ENCODE data around the gene NKX2-2. TPM values are rescaled to one million over a fixed set of nuclear protein-coding genes. Genes with fewer than 3 reads are reported as not detected.

NKX2-2 gene
- total RNA-seq, 1 experiment from 2014 or later: 85.1 TPM

GRCh38 chr20:21521596-21522480 lies 8.0 kb upstream of the NKX2-2 start:
- CTCF ChIA-PET: interaction anchor here (0.6 to 1.2 kb wide), 3 partner anchors 94 to 683 kb away, joined by 4 to 6 read pairs (median 4); no protein-coding TSS in a partner anchor
- POLR2A ChIA-PET (ENCODE audit: low non-redundant PET): no interaction called here
- BruUV-seq (replicated peaks): no TSS peak

DNA sequence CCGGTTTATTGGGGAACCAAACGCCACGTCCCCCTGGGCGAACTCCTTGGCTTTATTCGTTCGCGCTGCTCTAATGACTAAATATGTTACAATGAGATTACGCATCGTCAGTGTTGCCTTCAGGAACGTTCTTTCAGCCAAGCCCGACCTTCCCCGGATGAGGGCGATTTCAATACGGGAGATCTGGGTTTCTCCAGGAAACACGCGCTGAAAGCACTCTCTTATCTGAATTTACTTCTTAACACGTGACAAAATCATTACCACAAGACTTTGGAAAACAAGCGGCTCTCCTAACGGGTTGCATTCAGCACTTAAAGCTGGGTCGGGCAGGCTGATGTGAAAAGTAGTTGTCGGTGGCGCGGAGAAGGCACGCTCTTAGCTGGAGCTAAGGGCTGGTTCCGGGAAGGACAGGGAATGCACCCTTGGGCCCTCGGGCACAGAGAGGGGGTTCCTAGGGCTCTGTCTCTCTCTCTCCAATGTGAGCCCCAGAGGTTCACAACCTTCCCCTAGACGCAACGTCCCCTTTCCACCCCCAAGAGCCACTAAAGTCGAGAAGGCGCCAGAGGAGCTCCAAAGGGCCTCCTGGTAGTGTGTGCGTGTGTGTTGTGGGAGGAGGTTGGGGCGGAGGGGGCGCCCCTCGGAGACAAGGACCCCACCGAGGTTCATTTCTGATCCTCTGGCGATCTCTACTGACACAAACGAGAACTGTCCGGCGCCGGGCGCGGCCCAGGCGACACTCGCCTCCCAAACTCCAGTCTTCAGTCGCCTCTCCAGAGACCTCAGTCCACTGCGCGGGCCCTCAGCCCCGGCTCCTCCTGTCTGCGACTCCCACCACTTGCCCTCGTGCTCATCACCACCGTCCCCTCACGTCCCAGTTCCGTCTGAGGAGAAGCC lies 7.1 kb upstream of the NKX2-2 start:
- peak; percentile 79 for DNase-seq (ENCODE audit: low spot score)
- H3K9me3 ChIP-seq (ENCODE audit: low read depth, low read length, poor library complexity, severe bottlenecking): no peaks in the 10 kb centered on the region
- H3K27ac ChIP-seq (ENCODE audit: low read depth, low read length, poor library complexity, severe bottlenecking): peak overlapping the region; percentile 94
- CTCF ChIA-PET: interaction anchor here (0.6 to 1.2 kb wide), 6 partner anchors 9 to 684 kb away, joined by 3 to 6 read pairs (median 4); no protein-coding TSS in a partner anchor
- TF ChIP-seq EZH2 (IDR thresholded peaks at IDR 0.05; ENCODE audit: borderline replicate concordance, low read depth, low read length, poor library complexity, severe bottlenecking): no peak
- TF ChIP-seq CTCF (conservative IDR thresholded peaks at IDR 0.05; ENCODE audit: low read depth, low read length): peak; percentile 56
- TSS peak; percentile 58 for BruUV-seq (replicated peaks)
- H3K36me3 ChIP-seq (ENCODE audit: insufficient read depth, low read length, poor library complexity, severe bottlenecking): peaks cover 24% of the 10 kb centered on the region
- intact Hi-C loops (cut with micrococcal nuclease; ENCODE audit: unreplicated experiment): no loop called here
- POLR2A ChIA-PET (ENCODE audit: low non-redundant PET): interaction anchor here (0.6 kb wide), 1 partner anchor 1369 kb away, joined by 3 read pairs; no protein-coding TSS in a partner anchor
- H3K27me3 ChIP-seq (replicated peaks; ENCODE audit: insufficient read depth, low read depth, low read length, poor library complexity): peaks cover 10% of the 10 kb centered on the region
- peak overlapping the region; percentile 84 for H3K4me3 ChIP-seq (ENCODE audit: low read depth, low read length, poor library complexity, severe bottlenecking)
- H3K4me1 ChIP-seq (ENCODE audit: insufficient read depth, low read length, poor library complexity, severe bottlenecking): peaks cover 15% of the 10 kb centered on the region

More at GRCh38 chr20:21521596-21522480, 8.0 kb upstream of the NKX2-2 start:
- H3K4me3 ChIP-seq (ENCODE audit: low read depth, low read length, poor library complexity, severe bottlenecking): peak overlapping the region; percentile 84
- TF ChIP-seq CTCF (conservative IDR thresholded peaks at IDR 0.05; ENCODE audit: low read depth, low read length): 0 out of 2 replicates have a peak, but pooled peaks have one; percentile 6
- TF ChIP-seq EZH2 (IDR thresholded peaks at IDR 0.05; ENCODE audit: borderline replicate concordance, low read depth, low read length, poor library complexity, severe bottlenecking): no peak
- H3K27ac ChIP-seq (ENCODE audit: low read depth, low read length, poor library complexity, severe bottlenecking): peak overlapping the region; percentile 94
- DNase-seq (ENCODE audit: low spot score): peak; percentile 66
- H3K36me3 ChIP-seq (ENCODE audit: insufficient read depth, low read length, poor library complexity, severe bottlenecking): peaks cover 19% of the 10 kb centered on the region
- intact Hi-C loops (cut with micrococcal nuclease; ENCODE audit: unreplicated experiment): loop anchor here (2.0 kb wide), 1 partner anchor 55 kb away; no protein-coding TSS in a partner anchor
- peaks cover 15% of the 10 kb centered on the region for H3K4me1 ChIP-seq (ENCODE audit: insufficient read depth, low read length, poor library complexity, severe bottlenecking)
- H3K27me3 ChIP-seq (replicated peaks; ENCODE audit: insufficient read depth, low read depth, low read length, poor library complexity): peaks cover 10% of the 10 kb centered on the region
- H3K9me3 ChIP-seq (ENCODE audit: low read depth, low read length, poor library complexity, severe bottlenecking): no peaks in the 10 kb centered on the region

DNA sequence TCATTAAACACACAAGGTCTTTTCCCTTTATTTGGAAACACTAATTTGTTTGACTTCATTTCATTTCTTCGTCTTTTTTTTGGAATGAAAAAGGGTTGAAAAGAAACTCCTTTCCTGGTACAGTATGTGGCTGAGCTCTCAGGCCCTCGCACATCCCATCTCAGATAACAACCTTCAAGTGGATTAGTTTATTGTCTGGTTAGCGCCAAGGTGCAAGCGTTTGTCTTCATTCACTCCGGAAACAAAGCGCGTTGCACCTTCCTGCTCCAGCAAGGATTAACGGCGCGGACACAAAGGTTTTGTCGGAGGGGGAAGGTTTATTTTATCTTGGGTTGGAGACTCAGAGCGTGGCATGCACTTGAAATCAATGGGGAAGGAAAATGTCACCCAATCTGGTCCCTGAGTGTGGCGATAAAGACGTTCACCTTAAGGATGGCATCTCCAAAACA lies 5.3 kb upstream of the NKX2-2 start:
- ChIA-PET CTCF (interaction anchor here (0.6 kb wide), 1 partner anchor 424 kb away, joined by 3 read pairs; no protein-coding TSS in a partner anchor), POLR2A (ENCODE audit: low non-redundant PET) (no interaction called here)
- peaks cover 27% of the 10 kb centered on the region for H3K36me3 ChIP-seq (ENCODE audit: insufficient read depth, low read length, poor library complexity, severe bottlenecking)
- peak overlapping the region; percentile 94 for H3K27ac ChIP-seq (ENCODE audit: low read depth, low read length, poor library complexity, severe bottlenecking)
- no TSS peak for BruUV-seq (replicated peaks)
- intact Hi-C loops (cut with micrococcal nuclease; ENCODE audit: unreplicated experiment): loop anchor here (10.0 kb wide), 1 partner anchor 1836 kb away; the partner anchor contains the start of gene NXT1
- TF ChIP-seq CTCF (conservative IDR thresholded peaks at IDR 0.05; ENCODE audit: low read depth, low read length) (no peak), EZH2 (IDR thresholded peaks at IDR 0.05; ENCODE audit: borderline replicate concordance, low read depth, low read length, poor library complexity, severe bottlenecking) (no peak)
- peak overlapping the region; percentile 84 for H3K4me3 ChIP-seq (ENCODE audit: low read depth, low read length, poor library complexity, severe bottlenecking)
- H3K9me3 ChIP-seq (ENCODE audit: low read depth, low read length, poor library complexity, severe bottlenecking): no peaks in the 10 kb centered on the region
- DNase-seq (ENCODE audit: low spot score): peak; percentile 37
- peaks cover 10% of the 10 kb centered on the region for H3K27me3 ChIP-seq (replicated peaks; ENCODE audit: insufficient read depth, low read depth, low read length, poor library complexity)
- peaks cover 15% of the 10 kb centered on the region for H3K4me1 ChIP-seq (ENCODE audit: insufficient read depth, low read length, poor library complexity, severe bottlenecking)
